WTC11 (cell line): ENCODE data around the gene DUSP6. TPM values are rescaled to one million over a fixed set of nuclear protein-coding genes. Genes with fewer than 3 reads are reported as not detected.

Experiments used
- ATAC-seq: fragments of 200-7000 bp; cut with Tn5 transposase; 2 replicates; pipeline ENCODE4 v1.10.0; 2021; ENCODE audit warnings: mild to moderate bottlenecking, moderate library complexity
- CTCF ChIA-PET: fragments of 300-600 bp; sonication (Branson Sonifier 250); formaldehyde crosslinking; loops from one replicate; lab custom pipeline; 2021; ENCODE audit warnings: antibody characterized with exemption; lab: Charles Lee
- POLR2A ChIA-PET: fragments of 350-600 bp; sonication (Branson Sonifier 250); formaldehyde crosslinking; loops from one replicate; lab custom pipeline; 2021; ENCODE audit warnings: antibody characterized with exemption; lab: Charles Lee
- DNase-seq: peaks from one replicate; pipeline ENCODE4 v3.0.0; 2021; ENCODE audit warnings: low spot score
- H3K27ac Mint-ChIP-seq: 2 replicates; pipeline ENCODE4 v1.8.0; 2021; ENCODE audit warnings: mixed read lengths
- H3K27me3 Mint-ChIP-seq: 2 replicates; pipeline ENCODE4 v1.8.0; 2021; ENCODE audit warnings: low read depth, mild to moderate bottlenecking, moderate library complexity, mixed read lengths
- H3K36me3 Mint-ChIP-seq: 2 replicates; pipeline ENCODE4 v1.8.0; 2021; ENCODE audit warnings: mixed read lengths
- H3K4me1 Mint-ChIP-seq: 2 replicates; pipeline ENCODE4 v1.8.0; 2022; ENCODE audit warnings: mixed read lengths
- H3K4me3 Mint-ChIP-seq: 2 replicates; pipeline ENCODE4 v1.8.0; 2021; ENCODE audit warnings: mild to moderate bottlenecking, moderate library complexity, mixed read lengths
- H3K9me3 Mint-ChIP-seq: 2 replicates; pipeline ENCODE4 v1.8.0; 2021; ENCODE audit warnings: mixed read lengths
- CREB1 ChIP-seq: sonication (generic); formaldehyde crosslinking; IDR thresholded peaks from 2 replicates; pipeline ENCODE4 v1.8.0; 2023; ENCODE audit warnings: mild to moderate bottlenecking, missing genetic modification reagents
- GTF2I ChIP-seq: fragments of 250-450 bp; sonication (Bioruptor Pico); conservative IDR thresholded peaks from 2 replicates; pipeline ENCODE4 v1.4.0; 2021; ENCODE audit warnings: mild to moderate bottlenecking
- IRF2 ChIP-seq: sonication (generic); formaldehyde crosslinking; IDR thresholded peaks from 2 replicates; pipeline ENCODE4 v1.8.0; 2022; ENCODE audit warnings: low read depth, missing genetic modification reagents, borderline replicate concordance
- JUN ChIP-seq: sonication (generic); formaldehyde crosslinking; IDR thresholded peaks from 2 replicates; pipeline ENCODE4 v1.8.0; 2023; ENCODE audit warnings: mild to moderate bottlenecking, missing genetic modification reagents
- NFYB ChIP-seq: sonication (generic); formaldehyde crosslinking; conservative IDR thresholded peaks from 2 replicates; pipeline ENCODE4 v1.8.0; 2022; ENCODE audit warnings: low read depth, missing genetic modification reagents
- RORB ChIP-seq: fragments of 250-450 bp; sonication (Bioruptor Pico); IDR thresholded peaks from 2 replicates; pipeline ENCODE4 v1.9.0; 2021; ENCODE audit warnings: mild to moderate bottlenecking
- TCF7 ChIP-seq: sonication (generic); formaldehyde crosslinking; IDR thresholded peaks from 2 replicates; pipeline ENCODE4 v1.8.0; 2022; ENCODE audit warnings: mild to moderate bottlenecking, low read depth, missing genetic modification reagents, moderate library complexity
- TP53 ChIP-seq: sonication (generic); formaldehyde crosslinking; IDR thresholded peaks from 2 replicates; pipeline ENCODE4 v1.8.1; 2023; ENCODE audit warnings: mild to moderate bottlenecking, missing genetic modification reagents
- ZBTB21 ChIP-seq: sonication (generic); formaldehyde crosslinking; IDR thresholded peaks from 2 replicates; pipeline ENCODE4 v1.8.1; 2023; ENCODE audit warnings: mild to moderate bottlenecking, missing genetic modification reagents, borderline replicate concordance
- total RNA-seq: library from RNA; stranded (reverse); gene quantifications from 3 replicates; pipeline ENCODE4 v1.2.3, GENCODE V29; 2021
- TF ChIP-seq, protein P1 (sequence below): fragments of 250-450 bp; sonication (Bioruptor Pico); conservative IDR thresholded peaks from 2 replicates; pipeline ENCODE4 v1.9.0; 2021; ENCODE audit warnings: mild to moderate bottlenecking
- TF ChIP-seq, protein P2 (sequence below): sonication (generic); formaldehyde crosslinking; IDR thresholded peaks from 2 replicates; pipeline ENCODE4 v1.8.0; 2022; ENCODE audit warnings: mild to moderate bottlenecking, missing genetic modification reagents
- TF ChIP-seq, protein P3 (sequence below): sonication (generic); formaldehyde crosslinking; IDR thresholded peaks from 2 replicates; pipeline ENCODE4 v1.8.0; 2022; ENCODE audit warnings: missing genetic modification reagents
- TF ChIP-seq, protein P4 (sequence below): sonication (generic); formaldehyde crosslinking; conservative IDR thresholded peaks from 2 replicates; pipeline ENCODE4 v1.8.1; 2022; ENCODE audit warnings: mild to moderate bottlenecking, missing genetic modification reagents
- TF ChIP-seq, protein P5 (sequence below): sonication (generic); formaldehyde crosslinking; IDR thresholded peaks from 2 replicates; pipeline ENCODE4 v1.8.1; 2023; ENCODE audit warnings: mild to moderate bottlenecking, missing genetic modification reagents
- TF ChIP-seq, protein P6 (sequence below): fragments of 250-450 bp; sonication (Bioruptor Pico); IDR thresholded peaks from 2 replicates; pipeline ENCODE4 v1.9.0; 2021; ENCODE audit warnings: mild to moderate bottlenecking
- TF ChIP-seq, protein P7 (sequence below): sonication (generic); formaldehyde crosslinking; conservative IDR thresholded peaks from 2 replicates; pipeline ENCODE4 v1.8.1; 2023; ENCODE audit warnings: mild to moderate bottlenecking, low read depth, missing genetic modification reagents, moderate library complexity
- TF ChIP-seq, protein P8 (sequence below): sonication (generic); formaldehyde crosslinking; IDR thresholded peaks from 2 replicates; pipeline ENCODE4 v1.8.1; 2023; ENCODE audit warnings: mild to moderate bottlenecking, missing genetic modification reagents, moderate library complexity
- TF ChIP-seq, protein P9 (sequence below): sonication (generic); formaldehyde crosslinking; IDR thresholded peaks from 2 replicates; pipeline ENCODE4 v1.8.0; 2022; ENCODE audit warnings: mild to moderate bottlenecking, missing genetic modification reagents

Gene DUSP6
- total RNA-seq, 1 experiment from 2014 or later, result 245 TPM

DNA sequence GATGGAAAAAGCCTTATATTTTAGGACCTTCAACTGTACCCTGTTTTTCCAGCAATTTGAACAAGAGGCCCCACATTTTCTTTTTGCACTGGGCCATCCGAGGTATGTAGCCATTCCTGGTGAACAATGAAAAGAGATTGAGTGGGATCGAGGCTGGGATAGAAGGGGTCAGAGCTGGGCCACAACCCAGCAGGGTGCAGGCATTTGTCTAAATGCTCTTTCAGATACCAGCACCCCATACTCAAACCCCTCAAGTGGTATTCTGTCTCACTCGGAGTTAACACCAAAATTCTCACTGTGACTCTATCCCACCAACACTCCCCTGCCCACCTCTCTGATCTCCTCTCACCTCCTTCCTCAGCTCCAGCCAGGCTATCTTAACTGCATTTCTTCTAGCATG is 26.8 kb downstream of the DUSP6 start:
- Mint-ChIP-seq H3K4me1 (peaks cover 30% of the 10 kb centered on the region), H3K27ac (no peak overlapping the region)
- POLR2A ChIA-PET, result no interaction called here

More for the DNA sequence above, 26.8 kb downstream of the DUSP6 start:
- CTCF ChIA-PET, result no interaction called here
- no peak for DNase-seq
- TF ChIP-seq ZBTB21 (CRISPR knock-in tag), result no peak
- TF ChIP-seq, protein P1, sequence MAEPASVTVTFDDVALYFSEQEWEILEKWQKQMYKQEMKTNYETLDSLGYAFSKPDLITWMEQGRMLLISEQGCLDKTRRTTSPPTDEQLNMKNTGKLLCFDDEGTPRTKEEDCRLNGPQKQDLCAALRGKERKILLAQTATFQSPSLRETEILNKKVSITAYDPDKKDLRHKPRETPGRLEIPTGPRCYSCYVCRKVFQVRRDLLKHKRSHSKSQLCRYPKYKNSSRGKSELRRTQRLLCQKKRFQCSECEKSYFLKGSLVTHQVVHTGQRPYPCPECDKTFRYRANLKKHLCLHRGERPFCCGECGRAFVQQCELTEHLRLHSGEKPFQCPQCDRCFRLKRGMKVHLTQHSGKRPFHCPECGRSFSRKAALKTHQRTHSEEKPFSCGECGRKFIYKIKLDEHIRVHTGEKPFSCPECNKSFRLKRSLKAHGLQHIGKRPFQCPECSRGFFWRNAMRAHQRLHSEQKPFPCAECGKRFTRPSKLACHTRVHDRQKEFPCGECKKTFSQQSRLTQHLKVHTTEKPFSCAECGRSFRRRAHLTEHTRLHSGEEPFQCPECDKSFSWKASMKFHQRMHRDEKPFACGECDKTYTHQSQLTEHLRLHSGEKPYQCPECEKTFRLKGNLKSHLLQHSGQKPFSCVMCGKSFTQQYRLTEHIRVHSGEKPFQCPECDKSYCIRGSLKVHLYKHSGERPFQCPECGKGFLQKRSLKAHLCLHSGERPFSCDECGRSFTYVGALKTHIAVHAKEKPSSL, result no peak
- TF ChIP-seq JUN (CRISPR knock-in tag), result no peak
- no peak for TF ChIP-seq CREB1
- TF ChIP-seq, protein P2, sequence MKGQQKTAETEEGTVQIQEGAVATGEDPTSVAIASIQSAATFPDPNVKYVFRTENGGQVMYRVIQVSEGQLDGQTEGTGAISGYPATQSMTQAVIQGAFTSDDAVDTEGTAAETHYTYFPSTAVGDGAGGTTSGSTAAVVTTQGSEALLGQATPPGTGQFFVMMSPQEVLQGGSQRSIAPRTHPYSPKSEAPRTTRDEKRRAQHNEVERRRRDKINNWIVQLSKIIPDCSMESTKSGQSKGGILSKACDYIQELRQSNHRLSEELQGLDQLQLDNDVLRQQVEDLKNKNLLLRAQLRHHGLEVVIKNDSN, result no peak
- TF ChIP-seq, protein P3, sequence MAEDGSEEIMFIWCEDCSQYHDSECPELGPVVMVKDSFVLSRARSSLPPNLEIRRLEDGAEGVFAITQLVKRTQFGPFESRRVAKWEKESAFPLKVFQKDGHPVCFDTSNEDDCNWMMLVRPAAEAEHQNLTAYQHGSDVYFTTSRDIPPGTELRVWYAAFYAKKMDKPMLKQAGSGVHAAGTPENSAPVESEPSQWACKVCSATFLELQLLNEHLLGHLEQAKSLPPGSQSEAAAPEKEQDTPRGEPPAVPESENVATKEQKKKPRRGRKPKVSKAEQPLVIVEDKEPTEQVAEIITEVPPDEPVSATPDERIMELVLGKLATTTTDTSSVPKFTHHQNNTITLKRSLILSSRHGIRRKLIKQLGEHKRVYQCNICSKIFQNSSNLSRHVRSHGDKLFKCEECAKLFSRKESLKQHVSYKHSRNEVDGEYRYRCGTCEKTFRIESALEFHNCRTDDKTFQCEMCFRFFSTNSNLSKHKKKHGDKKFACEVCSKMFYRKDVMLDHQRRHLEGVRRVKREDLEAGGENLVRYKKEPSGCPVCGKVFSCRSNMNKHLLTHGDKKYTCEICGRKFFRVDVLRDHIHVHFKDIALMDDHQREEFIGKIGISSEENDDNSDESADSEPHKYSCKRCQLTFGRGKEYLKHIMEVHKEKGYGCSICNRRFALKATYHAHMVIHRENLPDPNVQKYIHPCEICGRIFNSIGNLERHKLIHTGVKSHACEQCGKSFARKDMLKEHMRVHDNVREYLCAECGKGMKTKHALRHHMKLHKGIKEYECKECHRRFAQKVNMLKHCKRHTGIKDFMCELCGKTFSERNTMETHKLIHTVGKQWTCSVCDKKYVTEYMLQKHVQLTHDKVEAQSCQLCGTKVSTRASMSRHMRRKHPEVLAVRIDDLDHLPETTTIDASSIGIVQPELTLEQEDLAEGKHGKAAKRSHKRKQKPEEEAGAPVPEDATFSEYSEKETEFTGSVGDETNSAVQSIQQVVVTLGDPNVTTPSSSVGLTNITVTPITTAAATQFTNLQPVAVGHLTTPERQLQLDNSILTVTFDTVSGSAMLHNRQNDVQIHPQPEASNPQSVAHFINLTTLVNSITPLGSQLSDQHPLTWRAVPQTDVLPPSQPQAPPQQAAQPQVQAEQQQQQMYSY (CRISPR knock-in tag), result no peak
- TF ChIP-seq, protein P4, sequence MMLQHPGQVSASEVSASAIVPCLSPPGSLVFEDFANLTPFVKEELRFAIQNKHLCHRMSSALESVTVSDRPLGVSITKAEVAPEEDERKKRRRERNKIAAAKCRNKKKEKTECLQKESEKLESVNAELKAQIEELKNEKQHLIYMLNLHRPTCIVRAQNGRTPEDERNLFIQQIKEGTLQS, result no peak
- TF ChIP-seq NFYB (CRISPR knock-in tag), result no peak
- TF ChIP-seq IRF2, result no peak
- TF ChIP-seq, protein P5, sequence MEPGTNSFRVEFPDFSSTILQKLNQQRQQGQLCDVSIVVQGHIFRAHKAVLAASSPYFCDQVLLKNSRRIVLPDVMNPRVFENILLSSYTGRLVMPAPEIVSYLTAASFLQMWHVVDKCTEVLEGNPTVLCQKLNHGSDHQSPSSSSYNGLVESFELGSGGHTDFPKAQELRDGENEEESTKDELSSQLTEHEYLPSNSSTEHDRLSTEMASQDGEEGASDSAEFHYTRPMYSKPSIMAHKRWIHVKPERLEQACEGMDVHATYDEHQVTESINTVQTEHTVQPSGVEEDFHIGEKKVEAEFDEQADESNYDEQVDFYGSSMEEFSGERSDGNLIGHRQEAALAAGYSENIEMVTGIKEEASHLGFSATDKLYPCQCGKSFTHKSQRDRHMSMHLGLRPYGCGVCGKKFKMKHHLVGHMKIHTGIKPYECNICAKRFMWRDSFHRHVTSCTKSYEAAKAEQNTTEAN (CRISPR knock-in tag), result no peak
- TF ChIP-seq, protein P6, sequence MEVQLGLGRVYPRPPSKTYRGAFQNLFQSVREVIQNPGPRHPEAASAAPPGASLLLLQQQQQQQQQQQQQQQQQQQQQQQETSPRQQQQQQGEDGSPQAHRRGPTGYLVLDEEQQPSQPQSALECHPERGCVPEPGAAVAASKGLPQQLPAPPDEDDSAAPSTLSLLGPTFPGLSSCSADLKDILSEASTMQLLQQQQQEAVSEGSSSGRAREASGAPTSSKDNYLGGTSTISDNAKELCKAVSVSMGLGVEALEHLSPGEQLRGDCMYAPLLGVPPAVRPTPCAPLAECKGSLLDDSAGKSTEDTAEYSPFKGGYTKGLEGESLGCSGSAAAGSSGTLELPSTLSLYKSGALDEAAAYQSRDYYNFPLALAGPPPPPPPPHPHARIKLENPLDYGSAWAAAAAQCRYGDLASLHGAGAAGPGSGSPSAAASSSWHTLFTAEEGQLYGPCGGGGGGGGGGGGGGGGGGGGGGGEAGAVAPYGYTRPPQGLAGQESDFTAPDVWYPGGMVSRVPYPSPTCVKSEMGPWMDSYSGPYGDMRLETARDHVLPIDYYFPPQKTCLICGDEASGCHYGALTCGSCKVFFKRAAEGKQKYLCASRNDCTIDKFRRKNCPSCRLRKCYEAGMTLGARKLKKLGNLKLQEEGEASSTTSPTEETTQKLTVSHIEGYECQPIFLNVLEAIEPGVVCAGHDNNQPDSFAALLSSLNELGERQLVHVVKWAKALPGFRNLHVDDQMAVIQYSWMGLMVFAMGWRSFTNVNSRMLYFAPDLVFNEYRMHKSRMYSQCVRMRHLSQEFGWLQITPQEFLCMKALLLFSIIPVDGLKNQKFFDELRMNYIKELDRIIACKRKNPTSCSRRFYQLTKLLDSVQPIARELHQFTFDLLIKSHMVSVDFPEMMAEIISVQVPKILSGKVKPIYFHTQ, result no peak
- no peak for TF ChIP-seq RORB (CRISPR knock-in tag)
- TF ChIP-seq, protein P7, sequence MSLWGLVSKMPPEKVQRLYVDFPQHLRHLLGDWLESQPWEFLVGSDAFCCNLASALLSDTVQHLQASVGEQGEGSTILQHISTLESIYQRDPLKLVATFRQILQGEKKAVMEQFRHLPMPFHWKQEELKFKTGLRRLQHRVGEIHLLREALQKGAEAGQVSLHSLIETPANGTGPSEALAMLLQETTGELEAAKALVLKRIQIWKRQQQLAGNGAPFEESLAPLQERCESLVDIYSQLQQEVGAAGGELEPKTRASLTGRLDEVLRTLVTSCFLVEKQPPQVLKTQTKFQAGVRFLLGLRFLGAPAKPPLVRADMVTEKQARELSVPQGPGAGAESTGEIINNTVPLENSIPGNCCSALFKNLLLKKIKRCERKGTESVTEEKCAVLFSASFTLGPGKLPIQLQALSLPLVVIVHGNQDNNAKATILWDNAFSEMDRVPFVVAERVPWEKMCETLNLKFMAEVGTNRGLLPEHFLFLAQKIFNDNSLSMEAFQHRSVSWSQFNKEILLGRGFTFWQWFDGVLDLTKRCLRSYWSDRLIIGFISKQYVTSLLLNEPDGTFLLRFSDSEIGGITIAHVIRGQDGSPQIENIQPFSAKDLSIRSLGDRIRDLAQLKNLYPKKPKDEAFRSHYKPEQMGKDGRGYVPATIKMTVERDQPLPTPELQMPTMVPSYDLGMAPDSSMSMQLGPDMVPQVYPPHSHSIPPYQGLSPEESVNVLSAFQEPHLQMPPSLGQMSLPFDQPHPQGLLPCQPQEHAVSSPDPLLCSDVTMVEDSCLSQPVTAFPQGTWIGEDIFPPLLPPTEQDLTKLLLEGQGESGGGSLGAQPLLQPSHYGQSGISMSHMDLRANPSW (CRISPR knock-in tag), result no peak
- no peak for TF ChIP-seq TP53 (CRISPR knock-in tag)
- TF ChIP-seq, protein P8, sequence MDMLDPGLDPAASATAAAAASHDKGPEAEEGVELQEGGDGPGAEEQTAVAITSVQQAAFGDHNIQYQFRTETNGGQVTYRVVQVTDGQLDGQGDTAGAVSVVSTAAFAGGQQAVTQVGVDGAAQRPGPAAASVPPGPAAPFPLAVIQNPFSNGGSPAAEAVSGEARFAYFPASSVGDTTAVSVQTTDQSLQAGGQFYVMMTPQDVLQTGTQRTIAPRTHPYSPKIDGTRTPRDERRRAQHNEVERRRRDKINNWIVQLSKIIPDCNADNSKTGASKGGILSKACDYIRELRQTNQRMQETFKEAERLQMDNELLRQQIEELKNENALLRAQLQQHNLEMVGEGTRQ (CRISPR knock-in tag), result no peak
- TF ChIP-seq GTF2I (CRISPR knock-in tag), result no peak
- no peak for TF ChIP-seq TCF7 (CRISPR knock-in tag)
- TF ChIP-seq, protein P9, sequence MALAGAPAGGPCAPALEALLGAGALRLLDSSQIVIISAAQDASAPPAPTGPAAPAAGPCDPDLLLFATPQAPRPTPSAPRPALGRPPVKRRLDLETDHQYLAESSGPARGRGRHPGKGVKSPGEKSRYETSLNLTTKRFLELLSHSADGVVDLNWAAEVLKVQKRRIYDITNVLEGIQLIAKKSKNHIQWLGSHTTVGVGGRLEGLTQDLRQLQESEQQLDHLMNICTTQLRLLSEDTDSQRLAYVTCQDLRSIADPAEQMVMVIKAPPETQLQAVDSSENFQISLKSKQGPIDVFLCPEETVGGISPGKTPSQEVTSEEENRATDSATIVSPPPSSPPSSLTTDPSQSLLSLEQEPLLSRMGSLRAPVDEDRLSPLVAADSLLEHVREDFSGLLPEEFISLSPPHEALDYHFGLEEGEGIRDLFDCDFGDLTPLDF (CRISPR knock-in tag), result no peak
- Mint-ChIP-seq H3K9me3 (peaks cover 2% of the 10 kb centered on the region), H3K4me3 (no peak overlapping the region), H3K36me3 (peaks cover 2% of the 10 kb centered on the region), H3K27me3 (no peaks in the 10 kb centered on the region)
- ATAC-seq, result peak; percentile 76
